Inflammatory macrophage treated with lipopolysaccharide for 1 hour (primary cell): ENCODE results near the gene FBLN1.
A peak's percentile ranks its signal among the peaks of the same experiment; 100 is the strongest.
"Not testable (repeated sequence)": the region's sequence is repeated elsewhere in the genome, so short reads cannot be mapped to it uniquely, and the experiment has no call there.

ENCODE experiments used
- DNase-seq, 2 donors: peaks; one replicate each; pipeline ENCODE4 v3.0.0-alpha.2; 2020 to 2022

The FBLN1 gene

GRCh38 chr22:45586651-45587405, 84.1 kb downstream of the FBLN1 start:
- DNase-seq = no peak

GRCh38 chr22:45587638-45588505, 85.2 kb downstream of the FBLN1 start:
- peak in 1 of 2 donors; percentile 25 for DNase-seq

GRCh38 chr22:45589556-45589955, 86.9 kb downstream of the FBLN1 start:
- DNase-seq = no peak

GRCh38 chr22:45590262-45590661, 87.6 kb downstream of the FBLN1 start:
- DNase-seq = no peak

- not testable (repeated sequence) for DNase-seq
These were observed 89.0 kb downstream of the FBLN1 start for GRCh38 chr22:45591633-45592213.

- DNase-seq = no peak
These were observed 91.6 kb downstream of the FBLN1 start for GRCh38 chr22:45594123-45594941.

- no peak for DNase-seq
These were observed 94.9 kb downstream of the FBLN1 start for GRCh38 chr22:45597460-45598192.

- DNase-seq = no peak
These were observed 96.0 kb downstream of the FBLN1 start for GRCh38 chr22:45598596-45599217.

- no peak for DNase-seq
These were observed 97.3 kb downstream of the FBLN1 start for GRCh38 chr22:45599836-45600577.

- peak; percentile 76 to 83 for DNase-seq
These were observed 98.4 kb downstream of the FBLN1 start for GRCh38 chr22:45600790-45601730.

- DNase-seq = no peak
These were observed 99.5 kb downstream of the FBLN1 start for GRCh38 chr22:45602004-45602733.

- no peak for DNase-seq
These were observed 100.3 kb downstream of the FBLN1 start for GRCh38 chr22:45602824-45603595.

- no peak for DNase-seq
These were observed 100.9 kb downstream of the FBLN1 start for GRCh38 chr22:45603619-45604018.

- DNase-seq = not testable (repeated sequence)
These were observed 105.4 kb downstream of the FBLN1 start for GRCh38 chr22:45608045-45608444.

- no peak for DNase-seq
These were observed 106.1 kb downstream of the FBLN1 start for GRCh38 chr22:45608763-45609180.

- peak; percentile 66 to 71 for DNase-seq
These were observed 109.8 kb downstream of the FBLN1 start for GRCh38 chr22:45612451-45612901.

- no peak for DNase-seq
These were observed 110.3 kb downstream of the FBLN1 start for GRCh38 chr22:45612940-45613339.

GRCh38 chr22:45615364-45615763, 112.7 kb downstream of the FBLN1 start:
- no peak for DNase-seq
